HepG2 (cell line): ENCODE results near the gene NOXO1. TPM values are rescaled to one million over a fixed set of nuclear protein-coding genes. Genes with fewer than 3 reads are reported as not detected.

Experiments
- BCL6 ChIP-seq: IDR thresholded peaks from 2 replicates; pipeline ENCODE4 v1.6.1; 2016; ENCODE audit warnings: missing genetic modification reagents, missing compliant biosample characterization
- CENPT ChIP-seq: sonication (generic); formaldehyde crosslinking; IDR thresholded peaks from 2 replicates; pipeline ENCODE4 v1.8.0; 2022; ENCODE audit warnings: low read depth, mild to moderate bottlenecking, moderate library complexity, missing genetic modification reagents
- HNF4G ChIP-seq, 2 experiments: sonication (generic) in 1 of 2; formaldehyde crosslinking in 1 of 2; IDR thresholded peaks; 2 replicates each; pipeline versions ENCODE4 v1.4.0 to v1.6.1; 2011 to 2020; ENCODE audit warnings: borderline replicate concordance in 2 of 2, low read depth in 2 of 2, mild to moderate bottlenecking in 2 of 2, low read length in 1 of 2, missing genetic modification reagents in 1 of 2, moderate library complexity in 1 of 2
- HNRNPLL ChIP-seq: fragments of 200-400 bp; formaldehyde crosslinking; IDR thresholded peaks from 2 replicates; pipeline ENCODE4 v1.6.1; 2017; ENCODE audit warnings: mild to moderate bottlenecking, low read depth, low read length; ENCODE audit not compliant: poor library complexity, severe bottlenecking
- IKZF1 ChIP-seq: fragments of 450-650 bp; IDR thresholded peaks from 2 replicates; pipeline ENCODE4 v1.7.1; 2016
- KDM2A ChIP-seq: sonication (generic); formaldehyde crosslinking; IDR thresholded peaks from 2 replicates; pipeline ENCODE4 v1.4.0; 2020; ENCODE audit warnings: low read depth, missing genetic modification reagents, borderline replicate concordance
- KMT2A ChIP-seq: sonication (generic); formaldehyde crosslinking; IDR thresholded peaks from 2 replicates; pipeline ENCODE4 v1.4.0; 2020; ENCODE audit warnings: missing genetic modification reagents
- NBN ChIP-seq: fragments of 450-650 bp; conservative IDR thresholded peaks from 2 replicates; pipeline ENCODE4 v1.6.1; 2017
- RBM22 ChIP-seq: fragments of 200-400 bp; formaldehyde crosslinking; optimal IDR thresholded peaks from 2 replicates; pipeline ENCODE3; 2017; ENCODE audit warnings: mild to moderate bottlenecking, low read length, moderate library complexity
- SRSF4 ChIP-seq: fragments of 200-400 bp; formaldehyde crosslinking; IDR thresholded peaks from one replicate; pipeline ENCODE4 v1.6.1; 2018; ENCODE audit warnings: mild to moderate bottlenecking, low read depth, low read length, moderate library complexity; ENCODE audit not compliant: poor library complexity, severe bottlenecking
- THYN1 ChIP-seq: sonication (generic); formaldehyde crosslinking; IDR thresholded peaks from 2 replicates; pipeline ENCODE4 v1.8.1; 2023; ENCODE audit warnings: low read depth, mild to moderate bottlenecking, moderate library complexity, missing genetic modification reagents, borderline replicate concordance
- TP53 ChIP-seq: sonication (generic); formaldehyde crosslinking; conservative IDR thresholded peaks from 2 replicates; pipeline ENCODE4 v1.4.0; 2020; ENCODE audit warnings: missing genetic modification reagents
- ZBTB1 ChIP-seq: sonication (generic); formaldehyde crosslinking; IDR thresholded peaks from 2 replicates; pipeline ENCODE4 v1.4.0; 2020; ENCODE audit warnings: missing genetic modification reagents, borderline replicate concordance
- ZMAT3 ChIP-seq: sonication (generic); formaldehyde crosslinking; conservative IDR thresholded peaks from 2 replicates; pipeline ENCODE4 v1.7.0; 2021; ENCODE audit warnings: missing genetic modification reagents
- ZNF224 ChIP-seq: sonication (generic); formaldehyde crosslinking; IDR thresholded peaks from 2 replicates; pipeline ENCODE4 v1.5.0; 2020; ENCODE audit warnings: mild to moderate bottlenecking, missing genetic modification reagents
- ZNF431 ChIP-seq: sonication (generic); formaldehyde crosslinking; IDR thresholded peaks from 2 replicates; pipeline ENCODE4 v1.9.0; 2022; ENCODE audit warnings: missing genetic modification reagents, low read depth, mild to moderate bottlenecking, borderline replicate concordance
- ZNF569 ChIP-seq: sonication (generic); formaldehyde crosslinking; IDR thresholded peaks from 2 replicates; pipeline ENCODE4 v1.5.0; 2020; ENCODE audit warnings: mild to moderate bottlenecking, missing genetic modification reagents, moderate library complexity, borderline replicate concordance
- ZNF749 ChIP-seq: sonication (generic); formaldehyde crosslinking; IDR thresholded peaks from 2 replicates; pipeline ENCODE4 v1.8.0; 2022; ENCODE audit warnings: mild to moderate bottlenecking, missing genetic modification reagents, moderate library complexity, borderline replicate concordance
- polyA plus RNA-seq, 8 experiments: library from polyadenylated mRNA; depleted of rRNA in 3 of 8; stranded (reverse) in 7 of 8; unstranded in 1 of 8; fragments of >200 nt; fragmentation: Illumina TruSeq in 4 of 8; extraction: Trizol in 4 of 8; gene quantifications; 2 replicates each; pipeline versions ENCODE4 v1.2.1 to v1.2.3, GENCODE V29; 2011 to 2016; ENCODE audit warnings: low read depth in 4 of 8, missing spikeins in 1 of 8, mixed read lengths in 1 of 8; ENCODE audit not compliant: insufficient read depth in 1 of 8
- total RNA-seq, 5 experiments: library from RNA; depleted of rRNA; stranded (reverse); fragments of >200 nt; fragmentation: Illumina TruSeq; extraction: Trizol; gene quantifications; 2 replicates each; pipeline ENCODE4 v1.2.3, GENCODE V29; 2016; ENCODE audit warnings: low read depth in 1 of 5
- TF ChIP-seq, protein P1 (sequence below): sonication (generic); formaldehyde crosslinking; IDR thresholded peaks from 2 replicates; pipeline ENCODE4 v1.4.0; 2020; ENCODE audit warnings: missing genetic modification reagents, borderline replicate concordance
- TF ChIP-seq, protein P2 (sequence below): IDR thresholded peaks from 2 replicates; pipeline ENCODE4 v1.6.1; 2016; ENCODE audit warnings: low read depth, missing genetic modification reagents, missing compliant biosample characterization
- TF ChIP-seq, protein P3 (sequence below): IDR thresholded peaks from 2 replicates; pipeline ENCODE4 v1.6.1; 2016
- TF ChIP-seq, protein P4 (sequence below): sonication (generic); formaldehyde crosslinking; IDR thresholded peaks from 2 replicates; pipeline ENCODE4 v1.8.1; 2023; ENCODE audit warnings: missing genetic modification reagents, mild to moderate bottlenecking, borderline replicate concordance

The NOXO1 gene
- total and polyA plus RNA-seq, 2 of the 13 experiments (the other 11 are each of a cell fraction or from before 2014, with no cell fraction given): 0.69 to 1.4 TPM

DNA sequence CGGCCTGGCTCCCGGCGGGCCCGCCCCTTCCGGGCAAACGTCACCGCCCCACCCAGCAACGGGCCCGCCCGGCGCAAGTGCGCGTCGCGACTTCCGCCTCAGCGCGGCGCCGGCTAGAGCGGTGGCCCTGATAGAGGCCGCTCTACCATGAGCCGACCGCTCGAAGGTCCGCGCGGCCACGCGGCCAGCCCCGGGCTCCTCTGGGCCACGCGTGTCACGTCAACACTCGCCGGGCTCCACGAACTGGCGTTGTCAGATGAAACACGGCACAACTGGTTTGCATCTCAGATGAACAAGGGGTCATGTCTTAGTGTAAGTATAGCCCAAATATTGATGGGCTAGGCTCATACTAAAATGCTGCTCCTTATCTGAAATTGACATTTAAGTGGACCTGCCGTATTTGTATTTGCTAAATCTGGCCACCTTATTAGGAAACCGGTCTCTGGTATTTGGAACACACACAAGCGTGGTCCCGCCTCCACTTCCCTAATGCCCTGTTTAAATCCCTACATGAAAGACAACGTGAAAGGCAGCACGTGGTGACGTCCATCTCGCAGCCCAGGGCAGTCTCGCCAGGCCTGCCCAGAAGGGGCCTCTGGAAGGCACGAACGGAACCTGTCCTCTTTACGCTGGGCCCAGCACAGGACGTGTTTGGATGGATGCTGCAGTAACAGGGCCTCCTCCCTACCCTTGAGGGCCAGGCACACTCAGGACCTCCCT, 28.7 kb upstream of the NOXO1 start, which contains the start of gene ZNF598 (continued):
- TF ChIP-seq, protein P1, sequence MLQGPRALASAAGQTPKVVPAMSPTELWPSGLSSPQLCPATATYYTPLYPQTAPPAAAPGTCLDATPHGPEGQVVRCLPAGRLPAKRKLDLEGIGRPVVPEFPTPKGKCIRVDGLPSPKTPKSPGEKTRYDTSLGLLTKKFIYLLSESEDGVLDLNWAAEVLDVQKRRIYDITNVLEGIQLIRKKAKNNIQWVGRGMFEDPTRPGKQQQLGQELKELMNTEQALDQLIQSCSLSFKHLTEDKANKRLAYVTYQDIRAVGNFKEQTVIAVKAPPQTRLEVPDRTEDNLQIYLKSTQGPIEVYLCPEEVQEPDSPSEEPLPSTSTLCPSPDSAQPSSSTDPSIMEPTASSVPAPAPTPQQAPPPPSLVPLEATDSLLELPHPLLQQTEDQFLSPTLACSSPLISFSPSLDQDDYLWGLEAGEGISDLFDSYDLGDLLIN (CRISPR knock-in tag): no peak
- no peak for TF ChIP-seq ZBTB1 (CRISPR knock-in tag)
- TF ChIP-seq, protein P2, sequence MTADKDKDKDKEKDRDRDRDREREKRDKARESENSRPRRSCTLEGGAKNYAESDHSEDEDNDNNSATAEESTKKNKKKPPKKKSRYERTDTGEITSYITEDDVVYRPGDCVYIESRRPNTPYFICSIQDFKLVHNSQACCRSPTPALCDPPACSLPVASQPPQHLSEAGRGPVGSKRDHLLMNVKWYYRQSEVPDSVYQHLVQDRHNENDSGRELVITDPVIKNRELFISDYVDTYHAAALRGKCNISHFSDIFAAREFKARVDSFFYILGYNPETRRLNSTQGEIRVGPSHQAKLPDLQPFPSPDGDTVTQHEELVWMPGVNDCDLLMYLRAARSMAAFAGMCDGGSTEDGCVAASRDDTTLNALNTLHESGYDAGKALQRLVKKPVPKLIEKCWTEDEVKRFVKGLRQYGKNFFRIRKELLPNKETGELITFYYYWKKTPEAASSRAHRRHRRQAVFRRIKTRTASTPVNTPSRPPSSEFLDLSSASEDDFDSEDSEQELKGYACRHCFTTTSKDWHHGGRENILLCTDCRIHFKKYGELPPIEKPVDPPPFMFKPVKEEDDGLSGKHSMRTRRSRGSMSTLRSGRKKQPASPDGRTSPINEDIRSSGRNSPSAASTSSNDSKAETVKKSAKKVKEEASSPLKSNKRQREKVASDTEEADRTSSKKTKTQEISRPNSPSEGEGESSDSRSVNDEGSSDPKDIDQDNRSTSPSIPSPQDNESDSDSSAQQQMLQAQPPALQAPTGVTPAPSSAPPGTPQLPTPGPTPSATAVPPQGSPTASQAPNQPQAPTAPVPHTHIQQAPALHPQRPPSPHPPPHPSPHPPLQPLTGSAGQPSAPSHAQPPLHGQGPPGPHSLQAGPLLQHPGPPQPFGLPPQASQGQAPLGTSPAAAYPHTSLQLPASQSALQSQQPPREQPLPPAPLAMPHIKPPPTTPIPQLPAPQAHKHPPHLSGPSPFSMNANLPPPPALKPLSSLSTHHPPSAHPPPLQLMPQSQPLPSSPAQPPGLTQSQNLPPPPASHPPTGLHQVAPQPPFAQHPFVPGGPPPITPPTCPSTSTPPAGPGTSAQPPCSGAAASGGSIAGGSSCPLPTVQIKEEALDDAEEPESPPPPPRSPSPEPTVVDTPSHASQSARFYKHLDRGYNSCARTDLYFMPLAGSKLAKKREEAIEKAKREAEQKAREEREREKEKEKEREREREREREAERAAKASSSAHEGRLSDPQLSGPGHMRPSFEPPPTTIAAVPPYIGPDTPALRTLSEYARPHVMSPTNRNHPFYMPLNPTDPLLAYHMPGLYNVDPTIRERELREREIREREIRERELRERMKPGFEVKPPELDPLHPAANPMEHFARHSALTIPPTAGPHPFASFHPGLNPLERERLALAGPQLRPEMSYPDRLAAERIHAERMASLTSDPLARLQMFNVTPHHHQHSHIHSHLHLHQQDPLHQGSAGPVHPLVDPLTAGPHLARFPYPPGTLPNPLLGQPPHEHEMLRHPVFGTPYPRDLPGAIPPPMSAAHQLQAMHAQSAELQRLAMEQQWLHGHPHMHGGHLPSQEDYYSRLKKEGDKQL (CRISPR knock-in tag): no peak
- no peak for TF ChIP-seq ZNF569 (CRISPR knock-in tag)
- no peak for TF ChIP-seq ZNF749 (CRISPR knock-in tag)
- TF ChIP-seq KDM2A (CRISPR knock-in tag): peak; percentile 83
- TF ChIP-seq, protein P3, sequence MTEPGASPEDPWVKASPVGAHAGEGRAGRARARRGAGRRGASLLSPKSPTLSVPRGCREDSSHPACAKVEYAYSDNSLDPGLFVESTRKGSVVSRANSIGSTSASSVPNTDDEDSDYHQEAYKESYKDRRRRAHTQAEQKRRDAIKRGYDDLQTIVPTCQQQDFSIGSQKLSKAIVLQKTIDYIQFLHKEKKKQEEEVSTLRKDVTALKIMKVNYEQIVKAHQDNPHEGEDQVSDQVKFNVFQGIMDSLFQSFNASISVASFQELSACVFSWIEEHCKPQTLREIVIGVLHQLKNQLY (CRISPR knock-in tag): peak; percentile 6; the same call in 1 of the 2 replicates
- 0 out of 2 replicates have a peak, but pooled peaks have one; percentile 35 for TF ChIP-seq ZMAT3 (CRISPR knock-in tag)
- TF ChIP-seq SRSF4: no peak
- no peak for TF ChIP-seq IKZF1
- TF ChIP-seq TP53 (CRISPR knock-in tag): no peak
- peak; percentile 40 for TF ChIP-seq RBM22
- no peak for TF ChIP-seq ZNF431 (CRISPR knock-in tag)
- no peak for TF ChIP-seq HNF4G (IDR thresholded peaks at IDR 0.05; ENCODE audit: borderline replicate concordance, low read depth, low read length)
- no peak for TF ChIP-seq HNF4G (CRISPR knock-in tag; IDR thresholded peaks at IDR 0.05; ENCODE audit: borderline replicate concordance, low read depth)
- TF ChIP-seq, protein P4, sequence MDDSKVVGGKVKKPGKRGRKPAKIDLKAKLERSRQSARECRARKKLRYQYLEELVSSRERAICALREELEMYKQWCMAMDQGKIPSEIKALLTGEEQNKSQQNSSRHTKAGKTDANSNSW (CRISPR knock-in tag): no peak
- TF ChIP-seq HNRNPLL: no peak
- no peak for TF ChIP-seq NBN
- TF ChIP-seq CENPT (CRISPR knock-in tag): no peak
- 0 out of 2 replicates have a peak, but pooled peaks have one; percentile 60 for TF ChIP-seq KMT2A (CRISPR knock-in tag)
- 0 out of 2 replicates have a peak, but pooled peaks have one; percentile 61 for TF ChIP-seq ZNF224
- TF ChIP-seq THYN1 (CRISPR knock-in tag): no peak
- TF ChIP-seq BCL6 (CRISPR knock-in tag): peak; percentile 33; the same call in 1 of the 2 replicates
